Suprapubic skin (tissue), 4 donors: ENCODE data around the gene ABCA12.

Source experiments
- CTCF ChIP-seq, 2 donors: fragments of 200-600 bp in 1 of 2; fragments of 450-650 bp in 1 of 2; sonication (generic) in 1 of 2; IDR thresholded peaks; one replicate each; pipeline ENCODE4 v1.5.1; 2016 to 2019; ENCODE audit warnings: antibody characterized with exemption in 2 of 2, mild to moderate bottlenecking in 1 of 2, moderate library complexity in 1 of 2
- POLR2A ChIP-seq, 2 donors: fragments of 450-650 bp; IDR thresholded peaks; one replicate each; pipeline ENCODE4 v1.6.1; 2017; ENCODE audit warnings: antibody characterized with exemption in 2 of 2, mild to moderate bottlenecking in 2 of 2, moderate library complexity in 2 of 2
- POLR2AphosphoS5 ChIP-seq, 3 donors: sonication (generic); formaldehyde crosslinking; IDR thresholded peaks; one replicate each; pipeline ENCODE4 v1.6.1; 2017; ENCODE audit warnings: antibody characterized with exemption in 3 of 3

GRCh38 chr2:214966420-214966819 is 172.0 kb downstream of the ABCA12 start:
- TF ChIP-seq CTCF (IDR thresholded peaks at IDR 0.05) (no peak), POLR2AphosphoS5 (IDR thresholded peaks at IDR 0.05) (no peak), POLR2A (IDR thresholded peaks at IDR 0.05) (no peak)
